HepG2 (cell line): ENCODE data around the gene ATG5. TPM values are rescaled to one million over a fixed set of nuclear protein-coding genes. Genes with fewer than 3 reads are reported as not detected.

ENCODE experiments used
- ADNP ChIP-seq: sonication (generic); formaldehyde crosslinking; IDR thresholded peaks from 2 replicates; pipeline ENCODE4 v1.4.0; 2020; ENCODE audit warnings: missing genetic modification reagents
- ETV6 ChIP-seq: sonication (generic); formaldehyde crosslinking; conservative IDR thresholded peaks from 2 replicates; pipeline ENCODE4 v1.4.0; 2020; ENCODE audit warnings: missing genetic modification reagents
- FOXA3 ChIP-seq: IDR thresholded peaks from 2 replicates; pipeline ENCODE4 v1.6.1; 2016; ENCODE audit warnings: missing genetic modification reagents, missing compliant biosample characterization
- GRHL1 ChIP-seq: sonication (generic); formaldehyde crosslinking; conservative IDR thresholded peaks from 2 replicates; pipeline ENCODE4 v1.8.0; 2022; ENCODE audit warnings: missing genetic modification reagents
- HNF4G ChIP-seq, 2 experiments: sonication (generic) in 1 of 2; formaldehyde crosslinking in 1 of 2; IDR thresholded peaks; 2 replicates each; pipeline versions ENCODE4 v1.4.0 to v1.6.1; 2011 to 2020; ENCODE audit warnings: borderline replicate concordance in 2 of 2, low read depth in 2 of 2, mild to moderate bottlenecking in 2 of 2, low read length in 1 of 2, missing genetic modification reagents in 1 of 2, moderate library complexity in 1 of 2
- HNRNPH1 ChIP-seq: fragments of 200-400 bp; formaldehyde crosslinking; optimal IDR thresholded peaks from 2 replicates; pipeline ENCODE3; 2017; ENCODE audit warnings: mild to moderate bottlenecking, low read depth, low read length
- HOXA3 ChIP-seq: sonication (generic); formaldehyde crosslinking; IDR thresholded peaks from 2 replicates; pipeline ENCODE4 v1.5.0; 2020; ENCODE audit warnings: missing genetic modification reagents
- LRRFIP1 ChIP-seq: sonication (generic); formaldehyde crosslinking; conservative IDR thresholded peaks from 2 replicates; pipeline ENCODE4 v1.4.0; 2020; ENCODE audit warnings: missing genetic modification reagents
- NAIF1 ChIP-seq: sonication (generic); formaldehyde crosslinking; IDR thresholded peaks from 2 replicates; pipeline ENCODE4 v1.5.0; 2020; ENCODE audit warnings: mild to moderate bottlenecking, missing genetic modification reagents, borderline replicate concordance
- PAF1 ChIP-seq: IDR thresholded peaks from 2 replicates; pipeline ENCODE4 v1.6.1; 2016; ENCODE audit warnings: missing genetic modification reagents, missing compliant biosample characterization
- PHB2 ChIP-seq: fragments of 450-650 bp; IDR thresholded peaks from 2 replicates; pipeline ENCODE4 v1.6.1; 2018; ENCODE audit not compliant: partially characterized antibody
- SETDB1 ChIP-seq: sonication (generic); formaldehyde crosslinking; IDR thresholded peaks from 2 replicates; pipeline ENCODE4 v1.5.1; 2020; ENCODE audit warnings: missing genetic modification reagents, mild to moderate bottlenecking, borderline replicate concordance
- SMC3 ChIP-seq: IDR thresholded peaks from 2 replicates; pipeline ENCODE4 v1.6.1; 2011; ENCODE audit warnings: low read length, improper control_type of control experiment
- TEAD2 ChIP-seq: sonication (generic); formaldehyde crosslinking; IDR thresholded peaks from 2 replicates; pipeline ENCODE4 v1.9.0; 2021; ENCODE audit warnings: missing genetic modification reagents
- YEATS2 ChIP-seq: sonication (generic); formaldehyde crosslinking; IDR thresholded peaks from 2 replicates; pipeline ENCODE4 v1.4.0; 2020; ENCODE audit warnings: missing genetic modification reagents, borderline replicate concordance
- YY1 ChIP-seq: IDR thresholded peaks from 2 replicates; pipeline ENCODE4 v1.6.1; 2011; ENCODE audit warnings: low read length, low read depth, moderate library complexity, mild to moderate bottlenecking; ENCODE audit not compliant: insufficient read depth, insufficient replicate concordance
- ZMYM3 ChIP-seq: sonication (generic); formaldehyde crosslinking; IDR thresholded peaks from 2 replicates; pipeline ENCODE4 v1.5.1; 2020; ENCODE audit warnings: mild to moderate bottlenecking, missing genetic modification reagents
- ZNF232 ChIP-seq: sonication (generic); formaldehyde crosslinking; IDR thresholded peaks from 2 replicates; pipeline ENCODE4 v1.4.0; 2020; ENCODE audit warnings: missing genetic modification reagents, borderline replicate concordance
- ZNF251 ChIP-seq: sonication (generic); formaldehyde crosslinking; IDR thresholded peaks from 2 replicates; pipeline ENCODE4 v1.9.0; 2021; ENCODE audit warnings: mild to moderate bottlenecking, missing genetic modification reagents
- ZNF274 ChIP-seq: sonication (generic); formaldehyde crosslinking; IDR thresholded peaks from 2 replicates; pipeline ENCODE4 v1.5.1; 2020; ENCODE audit warnings: mild to moderate bottlenecking, missing genetic modification reagents
- ZNF343 ChIP-seq: sonication (generic); formaldehyde crosslinking; IDR thresholded peaks from 2 replicates; pipeline ENCODE4 v1.4.0; 2020; ENCODE audit warnings: mild to moderate bottlenecking, missing genetic modification reagents
- ZNF362 ChIP-seq: sonication (generic); formaldehyde crosslinking; IDR thresholded peaks from 2 replicates; pipeline ENCODE4 v1.4.0; 2020; ENCODE audit warnings: missing genetic modification reagents, mild to moderate bottlenecking, borderline replicate concordance
- ZNF747 ChIP-seq: sonication (generic); formaldehyde crosslinking; IDR thresholded peaks from 2 replicates; pipeline ENCODE4 v1.8.1; 2023; ENCODE audit warnings: missing genetic modification reagents, mild to moderate bottlenecking, borderline replicate concordance
- ZNF781 ChIP-seq: sonication (generic); formaldehyde crosslinking; IDR thresholded peaks from 2 replicates; pipeline ENCODE4 v1.5.1; 2020; ENCODE audit warnings: borderline replicate concordance, mild to moderate bottlenecking, missing genetic modification reagents; ENCODE audit errors: not compliant biosample characterization
- polyA plus RNA-seq, 8 experiments: library from polyadenylated mRNA; depleted of rRNA in 3 of 8; stranded (reverse) in 7 of 8; unstranded in 1 of 8; fragments of >200 nt; fragmentation: Illumina TruSeq in 4 of 8; extraction: Trizol in 4 of 8; gene quantifications; 2 replicates each; pipeline versions ENCODE4 v1.2.1 to v1.2.3, GENCODE V29; 2011 to 2016; ENCODE audit warnings: low read depth in 4 of 8, missing spikeins in 1 of 8, mixed read lengths in 1 of 8; ENCODE audit not compliant: insufficient read depth in 1 of 8
- total RNA-seq, 5 experiments: library from RNA; depleted of rRNA; stranded (reverse); fragments of >200 nt; fragmentation: Illumina TruSeq; extraction: Trizol; gene quantifications; 2 replicates each; pipeline ENCODE4 v1.2.3, GENCODE V29; 2016; ENCODE audit warnings: low read depth in 1 of 5

The ATG5 gene
- total and polyA plus RNA-seq, 2 of the 13 experiments (the other 11 are each of a cell fraction or from before 2014, with no cell fraction given), result 21.3 to 48.0 TPM

- no peak for TF ChIP-seq HNF4G (IDR thresholded peaks at IDR 0.05; ENCODE audit: borderline replicate concordance, low read depth, low read length)
- TF ChIP-seq HNF4G (CRISPR knock-in tag; IDR thresholded peaks at IDR 0.05; ENCODE audit: borderline replicate concordance, low read depth), result 0 out of 2 replicates have a peak, but pooled peaks have one; percentile 28
- no peak for TF ChIP-seq ETV6 (CRISPR knock-in tag)
- peak; percentile 94 for TF ChIP-seq HOXA3 (CRISPR knock-in tag)
- TF ChIP-seq HNRNPH1, result no peak
- no peak for TF ChIP-seq GRHL1 (CRISPR knock-in tag)
- peak; percentile 93 for TF ChIP-seq ZNF343 (CRISPR knock-in tag)
- TF ChIP-seq TEAD2 (CRISPR knock-in tag), result no peak
- TF ChIP-seq SMC3, result no peak
- peak; percentile 70 for TF ChIP-seq FOXA3
- 0 out of 2 replicates have a peak, but pooled peaks have one; percentile 49 for TF ChIP-seq LRRFIP1
- TF ChIP-seq ZMYM3 (CRISPR knock-in tag), result no peak
- TF ChIP-seq ZNF274 (CRISPR knock-in tag), result no peak
- TF ChIP-seq PAF1 (CRISPR knock-in tag), result no peak
- peak; percentile 42; the same call in 1 of the 2 replicates for TF ChIP-seq ZNF747 (CRISPR knock-in tag)
- TF ChIP-seq ZNF781 (CRISPR knock-in tag), result no peak
- TF ChIP-seq ZNF232 (CRISPR knock-in tag), result 0 out of 2 replicates have a peak, but pooled peaks have one; percentile 27
- TF ChIP-seq ADNP (CRISPR knock-in tag), result no peak
- peak; percentile 68; the same call in 1 of the 2 replicates for TF ChIP-seq ZNF362 (CRISPR knock-in tag)
- 0 out of 2 replicates have a peak, but pooled peaks have one; percentile 53 for TF ChIP-seq NAIF1 (CRISPR knock-in tag)
- 0 out of 2 replicates have a peak, but pooled peaks have one; percentile 23 for TF ChIP-seq SETDB1
- no peak for TF ChIP-seq PHB2
- peak; percentile 89; the same call in 1 of the 2 replicates for TF ChIP-seq YEATS2 (CRISPR knock-in tag)
- TF ChIP-seq YY1, result peak; percentile 48
- TF ChIP-seq ZNF251 (CRISPR knock-in tag), result no peak
Measured at GRCh38 chr6:106325336-106326178, at the start of gene ATG5 (continued).
